Activated naive CD4-positive, alpha-beta T cell treated with anti-CD3 and anti-CD28 coated beads, Interleukin-2, amount 10 ng/mL, durations not matched to agents 7 days and 5 days (primary cell): ENCODE measurements around the gene ZBTB20.

Experiments used
- CTCF ChIA-PET: fragments of 350-600 bp; sonication (Branson Sonifier 250); formaldehyde crosslinking; loops from one replicate; lab custom pipeline; 2021; ENCODE audit warnings: antibody characterized with exemption; lab: Charles Lee
- DNase-seq: peaks from one replicate; pipeline ENCODE4 v3.0.0-alpha.2; 2020
- H3K27ac Mint-ChIP-seq: one replicate; pipeline ENCODE4 v1.8.0; 2021; ENCODE audit warnings: mild to moderate bottlenecking, moderate library complexity, mixed read lengths
- H3K27me3 Mint-ChIP-seq: one replicate; pipeline ENCODE4 v1.8.0; 2021; ENCODE audit warnings: mild to moderate bottlenecking, mixed read lengths
- H3K36me3 Mint-ChIP-seq: one replicate; pipeline ENCODE4 v1.8.0; 2021; ENCODE audit warnings: mixed read lengths
- H3K4me1 Mint-ChIP-seq: one replicate; pipeline ENCODE4 v1.8.0; 2021; ENCODE audit warnings: mixed read lengths
- H3K4me3 Mint-ChIP-seq: one replicate; pipeline ENCODE4 v1.8.0; 2021; ENCODE audit warnings: mild to moderate bottlenecking, moderate library complexity, mixed read lengths
- H3K9me3 Mint-ChIP-seq: one replicate; pipeline ENCODE4 v1.8.0; 2021; ENCODE audit warnings: mixed read lengths

The ZBTB20 gene

GRCh38 chr3:114406286-114406685 lies 740.8 kb downstream of the ZBTB20 start:
- H3K4me3 Mint-ChIP-seq: no peak overlapping the region
- CTCF ChIA-PET: interaction anchor here (2.6 kb wide), 1 partner anchor 13 kb away, joined by 11 read pairs; no protein-coding TSS in a partner anchor
- no peak for DNase-seq
- H3K27me3 Mint-ChIP-seq: no peaks in the 10 kb centered on the region
- H3K4me1 Mint-ChIP-seq: no peaks in the 10 kb centered on the region
- H3K36me3 Mint-ChIP-seq: no peaks in the 10 kb centered on the region
- H3K9me3 Mint-ChIP-seq: no peaks in the 10 kb centered on the region
- no peak overlapping the region for H3K27ac Mint-ChIP-seq

- no peak overlapping the region for H3K27ac Mint-ChIP-seq
- H3K4me1 Mint-ChIP-seq: no peaks in the 10 kb centered on the region
- H3K27me3 Mint-ChIP-seq: no peaks in the 10 kb centered on the region
- no peak for DNase-seq
- H3K9me3 Mint-ChIP-seq: no peaks in the 10 kb centered on the region
- no peak overlapping the region for H3K4me3 Mint-ChIP-seq
- no peaks in the 10 kb centered on the region for H3K36me3 Mint-ChIP-seq
- CTCF ChIA-PET: interaction anchor here (0.6 to 2.6 kb wide), 5 partner anchors 14 to 114 kb away, joined by 3 to 11 read pairs (median 4); no protein-coding TSS in a partner anchor
Observed at GRCh38 chr3:114405202-114405990, 741.7 kb downstream of the ZBTB20 start.

- Mint-ChIP-seq H3K9me3 (no peaks in the 10 kb centered on the region), H3K4me3 (no peak overlapping the region)
Observed at GRCh38 chr3:114404590-114404989, 742.5 kb downstream of the ZBTB20 start.

GRCh38 chr3:114402838-114403237 lies 744.2 kb downstream of the ZBTB20 start:
- CTCF ChIA-PET: interaction anchor here (1.5 to 1.6 kb wide), 2 partner anchors 19 to 251 kb away, joined by 3 to 4 read pairs; no protein-coding TSS in a partner anchor
- Mint-ChIP-seq H3K4me3 (no peak overlapping the region), H3K27ac (no peak overlapping the region), H3K9me3 (no peaks in the 10 kb centered on the region), H3K4me1 (no peaks in the 10 kb centered on the region), H3K27me3 (no peaks in the 10 kb centered on the region), H3K36me3 (no peaks in the 10 kb centered on the region)
- no peak for DNase-seq

More at GRCh38 chr3:114404590-114404989, 742.5 kb downstream of the ZBTB20 start:
- Mint-ChIP-seq H3K27me3 (no peaks in the 10 kb centered on the region), H3K27ac (no peak overlapping the region), H3K36me3 (no peaks in the 10 kb centered on the region), H3K4me1 (no peaks in the 10 kb centered on the region)
- no peak for DNase-seq
- CTCF ChIA-PET: interaction anchor here (0.7 to 2.6 kb wide), 4 partner anchors 14 to 114 kb away, joined by 3 to 11 read pairs (median 4); no protein-coding TSS in a partner anchor

- CTCF ChIA-PET: interaction anchor here (0.9 to 5.2 kb wide), 2 partner anchors 18 to 39 kb away, joined by 3 to 19 read pairs; no protein-coding TSS in a partner anchor
Observed at GRCh38 chr3:114401346-114401745, 745.7 kb downstream of the ZBTB20 start.

GRCh38 chr3:114400371-114400770 lies 746.7 kb downstream of the ZBTB20 start:
- no peaks in the 10 kb centered on the region for H3K36me3 Mint-ChIP-seq
- H3K9me3 Mint-ChIP-seq: no peaks in the 10 kb centered on the region
- no peaks in the 10 kb centered on the region for H3K4me1 Mint-ChIP-seq
- DNase-seq: no peak
- no peak overlapping the region for H3K27ac Mint-ChIP-seq
- CTCF ChIA-PET: interaction anchor here (5.2 kb wide), 1 partner anchor 19 kb away, joined by 19 read pairs; no protein-coding TSS in a partner anchor
- H3K27me3 Mint-ChIP-seq: no peaks in the 10 kb centered on the region
- no peak overlapping the region for H3K4me3 Mint-ChIP-seq

More at GRCh38 chr3:114401346-114401745, 745.7 kb downstream of the ZBTB20 start:
- no peak for DNase-seq
- no peaks in the 10 kb centered on the region for H3K27me3 Mint-ChIP-seq
- H3K9me3 Mint-ChIP-seq: no peaks in the 10 kb centered on the region
- no peaks in the 10 kb centered on the region for H3K4me1 Mint-ChIP-seq
- H3K4me3 Mint-ChIP-seq: no peak overlapping the region
- H3K27ac Mint-ChIP-seq: no peak overlapping the region
- no peaks in the 10 kb centered on the region for H3K36me3 Mint-ChIP-seq

- H3K4me1 Mint-ChIP-seq: peaks cover 14% of the 10 kb centered on the region
- CTCF ChIA-PET: interaction anchor here (1.1 to 1.3 kb wide), 2 partner anchors 15 to 240 kb away, joined by 3 to 5 read pairs; no protein-coding TSS in a partner anchor
- no peaks in the 10 kb centered on the region for H3K9me3 Mint-ChIP-seq
- H3K27me3 Mint-ChIP-seq: no peaks in the 10 kb centered on the region
- no peak overlapping the region for H3K27ac Mint-ChIP-seq
- H3K36me3 Mint-ChIP-seq: no peaks in the 10 kb centered on the region
- no peak for DNase-seq
- H3K4me3 Mint-ChIP-seq: no peak overlapping the region
Observed at GRCh38 chr3:114394551-114394950, 752.5 kb downstream of the ZBTB20 start.

- Mint-ChIP-seq H3K9me3 (no peaks in the 10 kb centered on the region), H3K4me1 (peaks cover 22% of the 10 kb centered on the region), H3K36me3 (peaks cover 3% of the 10 kb centered on the region), H3K4me3 (no peak overlapping the region), H3K27me3 (no peaks in the 10 kb centered on the region), H3K27ac (no peak overlapping the region)
- no peak for DNase-seq
- CTCF ChIA-PET: no interaction called here
Observed at GRCh38 chr3:114393367-114394072, 753.6 kb downstream of the ZBTB20 start.

GRCh38 chr3:114392831-114393230 lies 754.3 kb downstream of the ZBTB20 start:
- CTCF ChIA-PET: interaction anchor here (0.7 kb wide), 1 partner anchor 136 kb away, joined by 3 read pairs; no protein-coding TSS in a partner anchor
- no peak overlapping the region for H3K27ac Mint-ChIP-seq

GRCh38 chr3:114389156-114389555 lies 757.9 kb downstream of the ZBTB20 start:
- peaks cover 28% of the 10 kb centered on the region for H3K4me1 Mint-ChIP-seq
- peaks cover 3% of the 10 kb centered on the region for H3K36me3 Mint-ChIP-seq
- H3K9me3 Mint-ChIP-seq: no peaks in the 10 kb centered on the region
- peak; percentile 60 for DNase-seq
- no peaks in the 10 kb centered on the region for H3K27me3 Mint-ChIP-seq
- H3K4me3 Mint-ChIP-seq: no peak overlapping the region
- CTCF ChIA-PET: interaction anchor here (0.7 kb wide), 1 partner anchor 214 kb away, joined by 3 read pairs; no protein-coding TSS in a partner anchor
- H3K27ac Mint-ChIP-seq: peak overlapping the region; percentile 74

More at GRCh38 chr3:114392831-114393230, 754.3 kb downstream of the ZBTB20 start:
- Mint-ChIP-seq H3K4me1 (peaks cover 25% of the 10 kb centered on the region), H3K36me3 (peaks cover 3% of the 10 kb centered on the region), H3K4me3 (no peak overlapping the region), H3K27me3 (no peaks in the 10 kb centered on the region), H3K9me3 (no peaks in the 10 kb centered on the region)
- DNase-seq: no peak

- Mint-ChIP-seq H3K9me3 (no peaks in the 10 kb centered on the region), H3K36me3 (peaks cover 3% of the 10 kb centered on the region), H3K4me3 (no peak overlapping the region), H3K27me3 (no peaks in the 10 kb centered on the region), H3K27ac (no peak overlapping the region), H3K4me1 (peaks cover 14% of the 10 kb centered on the region)
- no peak for DNase-seq
- CTCF ChIA-PET: interaction anchor here (0.7 to 7.1 kb wide), 12 partner anchors 14 to 782 kb away, joined by 3 to 55 read pairs (median 4); no protein-coding TSS in a partner anchor
Observed at GRCh38 chr3:114384558-114384903, 762.6 kb downstream of the ZBTB20 start.

- peaks cover 11% of the 10 kb centered on the region for H3K4me1 Mint-ChIP-seq
- peak; percentile 77 for DNase-seq
- peaks cover 2% of the 10 kb centered on the region for H3K36me3 Mint-ChIP-seq
- CTCF ChIA-PET: interaction anchor here (0.7 to 7.1 kb wide), 13 partner anchors 15 to 782 kb away, joined by 3 to 55 read pairs (median 4); no protein-coding TSS in a partner anchor
- no peaks in the 10 kb centered on the region for H3K27me3 Mint-ChIP-seq
- no peaks in the 10 kb centered on the region for H3K9me3 Mint-ChIP-seq
- peak overlapping the region; percentile 77 for H3K27ac Mint-ChIP-seq
- peak overlapping the region; percentile 40 for H3K4me3 Mint-ChIP-seq
Observed at GRCh38 chr3:114383875-114384557, 763.1 kb downstream of the ZBTB20 start.

- Mint-ChIP-seq H3K9me3 (no peaks in the 10 kb centered on the region), H3K36me3 (no peaks in the 10 kb centered on the region), H3K4me3 (no peak overlapping the region), H3K27me3 (no peaks in the 10 kb centered on the region), H3K27ac (no peak overlapping the region), H3K4me1 (peaks cover 3% of the 10 kb centered on the region)
- CTCF ChIA-PET: interaction anchor here (7.1 kb wide), 1 partner anchor 39 kb away, joined by 55 read pairs; no protein-coding TSS in a partner anchor
- DNase-seq: no peak
Observed at GRCh38 chr3:114380233-114380651, 766.8 kb downstream of the ZBTB20 start.
